MCF 10A (cell line): ENCODE measurements around the gene MAT2A. TPM values are rescaled to one million over a fixed set of nuclear protein-coding genes. Genes with fewer than 3 reads are reported as not detected.

Experiments
- BruUV-seq: library from RNA; stranded (reverse); fragments of 400-500 nt; replicated peaks from 2 replicates; lab custom pipeline; 2021; lab: Mats Ljungman, UMichigan
- CTCF ChIA-PET: fragments of 300-600 bp; sonication (Branson Sonifier 250); formaldehyde crosslinking; extraction: SDS; loops from one replicate; lab custom pipeline; 2021; ENCODE audit warnings: antibody characterized with exemption, inconsistent platforms; lab: Yijun Ruan, JAX
- POLR2A ChIA-PET: fragments of 300-600, 350-650 bp; sonication (Branson Sonifier 250); formaldehyde crosslinking; extraction: SDS; loops from one replicate; lab custom pipeline; 2020; ENCODE audit warnings: antibody characterized with exemption, inconsistent platforms; lab: Yijun Ruan, JAX
- DNase-seq: peaks from one replicate; pipeline ENCODE4 v3.0.0-alpha.2; 2018; ENCODE audit not compliant: unreplicated experiment
- H3K27ac Mint-ChIP-seq: one replicate; pipeline ENCODE4 v1.8.0; 2022; ENCODE audit warnings: mild to moderate bottlenecking, low read depth, mixed read lengths; ENCODE audit not compliant: unreplicated experiment
- H3K27me3 Mint-ChIP-seq: one replicate; pipeline ENCODE4 v1.8.0; 2022; ENCODE audit warnings: mixed read lengths; ENCODE audit not compliant: insufficient read depth, unreplicated experiment
- H3K36me3 Mint-ChIP-seq: one replicate; pipeline ENCODE4 v1.8.0; 2022; ENCODE audit warnings: mild to moderate bottlenecking, moderate library complexity, mixed read lengths; ENCODE audit not compliant: insufficient read depth, unreplicated experiment
- H3K4me1 Mint-ChIP-seq: one replicate; pipeline ENCODE4 v1.8.0; 2022; ENCODE audit warnings: mixed read lengths; ENCODE audit not compliant: insufficient read depth, unreplicated experiment
- H3K4me3 Mint-ChIP-seq: one replicate; pipeline ENCODE4 v1.8.0; 2022; ENCODE audit warnings: mild to moderate bottlenecking, moderate library complexity, mixed read lengths; ENCODE audit not compliant: unreplicated experiment
- H3K9me3 Mint-ChIP-seq: one replicate; pipeline ENCODE4 v1.8.0; 2022; ENCODE audit warnings: mixed read lengths; ENCODE audit not compliant: unreplicated experiment
- CTCF ChIP-seq: fragments of 200-600 bp; IDR thresholded peaks from one replicate; pipeline ENCODE4 v1.8.0; 2022; ENCODE audit warnings: antibody characterized with exemption, mild to moderate bottlenecking; ENCODE audit not compliant: unreplicated experiment
- intact Hi-C: fragments of 100-400 bp; cut with micrococcal nuclease; formaldehyde crosslinking; loops from 2 replicates; pipeline ENCODE4 v1.14.1; 2022
- total RNA-seq: library from RNA; stranded (reverse); gene quantifications from 2 replicates; pipeline ENCODE4 v1.2.3, GENCODE V29; 2022

The MAT2A gene
- total RNA-seq, 1 experiment from 2014 or later, result 366 TPM

GRCh38 chr2:85593023-85593422 is 54.1 kb downstream of the MAT2A start:
- intact Hi-C loops, result no loop called here
- DNase-seq, result no peak
- no peak overlapping the region for H3K27ac Mint-ChIP-seq
- H3K27me3 Mint-ChIP-seq, result no peaks in the 10 kb centered on the region
- TF ChIP-seq CTCF, result no peak
- peaks cover 11% of the 10 kb centered on the region for H3K36me3 Mint-ChIP-seq
- no peaks in the 10 kb centered on the region for H3K9me3 Mint-ChIP-seq
- H3K4me3 Mint-ChIP-seq, result no peak overlapping the region
- peaks cover 19% of the 10 kb centered on the region for H3K4me1 Mint-ChIP-seq
- ChIA-PET CTCF (interaction anchor here (0.6 to 1.4 kb wide), 4 partner anchors 12 to 44 kb away, joined by 3 to 5 read pairs (median 3); partner anchors contain the start of gene VAMP8), POLR2A (interaction anchor here (0.7 to 5.2 kb wide), 4 partner anchors 8 to 24 kb away, joined by 4 to 113 read pairs (median 58); partner anchors contain the start of genes TMEM150A, VAMP5 and VAMP8)
- BruUV-seq, result no TSS peak

Other genes starting within 250 kb of the MAT2A start
- gene TGOLN2, start 211.2 kb upstream of the MAT2A start, total RNA-seq, result 62.9 and 65.5 TPM in 2 replicates
- 59.2 and 60.4 TPM in 2 replicates for gene RETSAT, start 184.6 kb upstream of the MAT2A start, total RNA-seq
- gene ELMOD3, start 184.4 kb upstream of the MAT2A start, total RNA-seq, result 16.2 and 16.7 TPM in 2 replicates
- 173 and 188 TPM in 2 replicates for gene CAPG, start 128.8 kb upstream of the MAT2A start, total RNA-seq
- gene SH2D6, start 120.5 kb upstream of the MAT2A start, total RNA-seq, result 0.84 and 2.2 TPM in 2 replicates
- 49.1 and 52.2 TPM in 2 replicates for gene GGCX, start 22.3 kb downstream of the MAT2A start, total RNA-seq
- gene VAMP8, start 38.4 kb downstream of the MAT2A start, total RNA-seq, result 49.9 and 56.0 TPM in 2 replicates
- gene VAMP5, start 45.3 kb downstream of the MAT2A start, total RNA-seq, result 1.6 and 3.0 TPM in 2 replicates
- 125 and 215 TPM in 2 replicates for gene RNF181, start 56.6 kb downstream of the MAT2A start, total RNA-seq
- 12.5 and 14.5 TPM in 2 replicates for gene TMEM150A, start 63.5 kb downstream of the MAT2A start, total RNA-seq
- 34.3 and 35.5 TPM in 2 replicates for gene C2orf68, start 72.9 kb downstream of the MAT2A start, total RNA-seq
- 36.7 and 43.8 TPM in 2 replicates for gene USP39, start 77.0 kb downstream of the MAT2A start, total RNA-seq
- 0.26 and 0.32 TPM in 2 replicates for gene SFTPB, start 129.0 kb downstream of the MAT2A start, total RNA-seq
- gene GNLY, start 155.2 kb downstream of the MAT2A start, total RNA-seq, result not detected in 2 replicates
- 0.72 and 1.2 TPM in 2 replicates for gene ATOH8, start 214.8 kb downstream of the MAT2A start, total RNA-seq